ENCODE data around the gene GCKR. TPM values are rescaled to one million over a fixed set of nuclear protein-coding genes. Genes with fewer than 3 reads are reported as not detected.

Gene GCKR
- total and polyA plus RNA-seq, 2 experiments from 2014 or later, result not detected

DNA sequence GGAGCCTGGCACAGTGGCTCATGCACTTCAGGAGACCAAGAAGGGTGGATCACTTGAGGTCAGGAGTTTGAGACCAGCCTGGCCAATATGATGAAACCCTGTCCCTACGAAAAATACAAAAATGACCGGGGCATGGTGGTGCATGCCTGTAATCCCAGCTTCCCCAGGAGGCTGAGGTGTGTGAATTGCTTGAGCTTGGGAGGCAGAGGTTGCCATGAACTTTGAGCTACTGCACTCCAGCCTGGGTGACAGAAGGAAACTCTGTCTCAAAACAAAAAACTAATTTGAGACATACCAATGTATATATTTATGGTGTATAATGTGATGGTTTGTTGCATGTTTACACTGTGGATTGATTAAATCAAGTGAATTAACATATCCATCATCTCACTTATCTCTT is 64.4 kb downstream of the GCKR start:
- no peak overlapping the region for H3K27ac ChIP-seq
- no peaks in the 10 kb centered on the region for H3K36me3 ChIP-seq
- H3K27me3 ChIP-seq, result no peaks in the 10 kb centered on the region
- no peaks in the 10 kb centered on the region for H3K9me3 ChIP-seq (ENCODE audit: low read depth)
- DNase-seq (ENCODE audit: low read depth in 1 of 2, low spot score in 1 of 2), result no peak
- H3K4me3 ChIP-seq, result no peak overlapping the region
- TF ChIP-seq, protein P1, sequence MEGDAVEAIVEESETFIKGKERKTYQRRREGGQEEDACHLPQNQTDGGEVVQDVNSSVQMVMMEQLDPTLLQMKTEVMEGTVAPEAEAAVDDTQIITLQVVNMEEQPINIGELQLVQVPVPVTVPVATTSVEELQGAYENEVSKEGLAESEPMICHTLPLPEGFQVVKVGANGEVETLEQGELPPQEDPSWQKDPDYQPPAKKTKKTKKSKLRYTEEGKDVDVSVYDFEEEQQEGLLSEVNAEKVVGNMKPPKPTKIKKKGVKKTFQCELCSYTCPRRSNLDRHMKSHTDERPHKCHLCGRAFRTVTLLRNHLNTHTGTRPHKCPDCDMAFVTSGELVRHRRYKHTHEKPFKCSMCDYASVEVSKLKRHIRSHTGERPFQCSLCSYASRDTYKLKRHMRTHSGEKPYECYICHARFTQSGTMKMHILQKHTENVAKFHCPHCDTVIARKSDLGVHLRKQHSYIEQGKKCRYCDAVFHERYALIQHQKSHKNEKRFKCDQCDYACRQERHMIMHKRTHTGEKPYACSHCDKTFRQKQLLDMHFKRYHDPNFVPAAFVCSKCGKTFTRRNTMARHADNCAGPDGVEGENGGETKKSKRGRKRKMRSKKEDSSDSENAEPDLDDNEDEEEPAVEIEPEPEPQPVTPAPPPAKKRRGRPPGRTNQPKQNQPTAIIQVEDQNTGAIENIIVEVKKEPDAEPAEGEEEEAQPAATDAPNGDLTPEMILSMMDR (IDR thresholded peaks at IDR 0.05; ENCODE audit: low read depth, low read length), result no peak
- no peaks in the 10 kb centered on the region for H3K4me1 ChIP-seq (ENCODE audit: low read depth)

DNA sequence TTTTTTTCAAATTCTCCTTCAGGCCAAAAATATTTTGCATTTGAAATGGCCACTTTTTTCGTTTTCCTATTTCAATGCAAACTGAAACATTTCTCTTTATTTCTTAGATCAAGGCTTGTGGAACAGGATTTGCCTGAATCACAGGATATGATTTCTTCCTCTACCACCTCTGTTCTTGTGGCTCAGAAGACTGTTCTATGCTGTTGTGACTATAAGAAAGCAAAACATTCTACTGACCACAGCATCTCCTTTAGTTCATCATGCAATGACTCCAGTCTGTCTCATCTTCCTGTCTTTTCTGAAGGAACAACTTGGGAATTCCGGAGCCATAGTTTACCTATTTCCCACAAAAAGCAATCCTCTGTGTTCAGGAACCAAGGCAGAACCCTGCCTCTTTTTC is 70.0 kb downstream of the GCKR start:
- peak in 1 of 2 donors; percentile 12 for DNase-seq (ENCODE audit: low read depth in 1 of 2, low spot score in 1 of 2)
- Histone ChIP-seq H3K36me3 (no peaks in the 10 kb centered on the region), H3K27ac (no peak overlapping the region), H3K4me1 (ENCODE audit: low read depth) (no peaks in the 10 kb centered on the region), H3K4me3 (no peak overlapping the region), H3K9me3 (ENCODE audit: low read depth) (no peaks in the 10 kb centered on the region), H3K27me3 (no peaks in the 10 kb centered on the region)
- TF ChIP-seq, protein P1 (IDR thresholded peaks at IDR 0.05; ENCODE audit: low read depth, low read length), result no peak

DNA sequence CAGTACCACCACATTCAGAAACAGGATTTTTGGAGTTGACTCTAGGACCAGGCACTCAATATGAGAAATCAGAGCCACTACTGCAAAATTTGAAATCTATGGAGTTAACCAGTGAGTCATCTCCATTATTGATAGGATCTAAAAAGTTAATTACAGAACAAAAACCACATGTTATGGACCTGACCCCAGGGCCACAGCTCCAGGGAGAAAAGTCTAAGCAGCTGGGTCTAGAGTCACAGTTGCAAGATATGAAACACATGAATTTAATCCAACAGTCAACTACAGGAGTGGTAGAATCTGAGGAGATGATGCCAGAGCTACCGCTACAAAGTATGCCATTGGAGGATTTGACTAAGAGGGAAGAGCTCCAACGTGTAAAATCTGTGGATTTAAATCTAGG is 72.8 kb downstream of the GCKR start:
- no peak overlapping the region for H3K27ac ChIP-seq
- DNase-seq (ENCODE audit: low read depth in 1 of 2, low spot score in 1 of 2), result no peak
- no peaks in the 10 kb centered on the region for H3K4me1 ChIP-seq (ENCODE audit: low read depth)
- TF ChIP-seq, protein P1 (IDR thresholded peaks at IDR 0.05; ENCODE audit: low read depth, low read length), result no peak
- H3K27me3 ChIP-seq, result no peaks in the 10 kb centered on the region
- H3K36me3 ChIP-seq, result no peaks in the 10 kb centered on the region
- no peaks in the 10 kb centered on the region for H3K9me3 ChIP-seq (ENCODE audit: low read depth)
- H3K4me3 ChIP-seq, result no peak overlapping the region

GRCh38 chr2:27571197-27571596 is 74.6 kb downstream of the GCKR start:
- H3K27ac ChIP-seq, result no peak overlapping the region
- H3K9me3 ChIP-seq (ENCODE audit: low read depth), result no peaks in the 10 kb centered on the region
- H3K36me3 ChIP-seq, result no peaks in the 10 kb centered on the region
- no peak overlapping the region for H3K4me3 ChIP-seq
- TF ChIP-seq, protein P1 (IDR thresholded peaks at IDR 0.05; ENCODE audit: low read depth, low read length), result no peak
- no peak for DNase-seq (ENCODE audit: low read depth in 1 of 2, low spot score in 1 of 2)
- no peaks in the 10 kb centered on the region for H3K27me3 ChIP-seq
- H3K4me1 ChIP-seq (ENCODE audit: low read depth), result no peaks in the 10 kb centered on the region

GRCh38 chr2:27571681-27572080 is 75.0 kb downstream of the GCKR start:
- Histone ChIP-seq H3K27ac (no peak overlapping the region), H3K4me1 (ENCODE audit: low read depth) (no peaks in the 10 kb centered on the region), H3K27me3 (no peaks in the 10 kb centered on the region), H3K9me3 (ENCODE audit: low read depth) (no peaks in the 10 kb centered on the region), H3K36me3 (no peaks in the 10 kb centered on the region), H3K4me3 (no peak overlapping the region)
- DNase-seq (ENCODE audit: low read depth in 1 of 2, low spot score in 1 of 2), result no peak
- TF ChIP-seq, protein P1 (IDR thresholded peaks at IDR 0.05; ENCODE audit: low read depth, low read length), result no peak

GRCh38 chr2:27572439-27572838 is 75.8 kb downstream of the GCKR start:
- H3K9me3 ChIP-seq (ENCODE audit: low read depth), result no peaks in the 10 kb centered on the region
- H3K4me1 ChIP-seq (ENCODE audit: low read depth), result no peaks in the 10 kb centered on the region
- no peaks in the 10 kb centered on the region for H3K27me3 ChIP-seq
- DNase-seq (ENCODE audit: low read depth in 1 of 2, low spot score in 1 of 2), result no peak
- no peak overlapping the region for H3K4me3 ChIP-seq
- H3K27ac ChIP-seq, result no peak overlapping the region
- TF ChIP-seq, protein P1 (IDR thresholded peaks at IDR 0.05; ENCODE audit: low read depth, low read length), result no peak
- H3K36me3 ChIP-seq, result no peaks in the 10 kb centered on the region

Measured in cardiac muscle cell (in vitro differentiated cells and primary cell).